Endodermal cell (in vitro differentiated cells): ENCODE results near the gene PDE10A. TPM values are rescaled to one million over a fixed set of nuclear protein-coding genes. Genes with fewer than 3 reads are reported as not detected.

ENCODE experiments used
- DNase-seq: peaks from one replicate; pipeline ENCODE4 v3.0.0-alpha.2; 2017
- H3K27ac ChIP-seq: 2 replicates; pipeline ENCODE4 v1.5.1; 2013; ENCODE audit warnings: mild to moderate bottlenecking, low read depth, low read length, moderate library complexity
- H3K27me3 ChIP-seq: 2 replicates; pipeline ENCODE4 v1.6.1; 2013; ENCODE audit warnings: mild to moderate bottlenecking, low read length, moderate library complexity; ENCODE audit not compliant: insufficient read depth, control insufficient read depth, poor library complexity, severe bottlenecking
- H3K36me3 ChIP-seq: 2 replicates; pipeline ENCODE4 v1.7.0; 2013; ENCODE audit warnings: mild to moderate bottlenecking, low read length, moderate library complexity; ENCODE audit not compliant: control insufficient read depth, insufficient read depth
- H3K4me1 ChIP-seq: one replicate; pipeline ENCODE4 v1.7.0; 2013; ENCODE audit warnings: low read length; ENCODE audit not compliant: control insufficient read depth, insufficient read depth
- H3K4me3 ChIP-seq: 2 replicates; pipeline ENCODE4 v1.5.1; 2013; ENCODE audit warnings: mild to moderate bottlenecking, low read length, moderate library complexity
- H3K9ac ChIP-seq: 2 replicates; pipeline ENCODE4 v1.6.1; 2013; ENCODE audit warnings: mild to moderate bottlenecking, low read length, moderate library complexity; ENCODE audit not compliant: poor library complexity, severe bottlenecking; ENCODE audit errors: extremely low read depth
- H3K9me3 ChIP-seq: 2 replicates; pipeline ENCODE4 v1.6.1; 2013; ENCODE audit warnings: mild to moderate bottlenecking, low read length, moderate library complexity; ENCODE audit not compliant: control insufficient read depth
- H3K27ac Mint-ChIP-seq: 2 replicates; pipeline ENCODE4 v1.8.0; 2020; ENCODE audit warnings: mixed read lengths
- H3K27me3 Mint-ChIP-seq: 2 replicates; pipeline ENCODE4 v1.8.0; 2021; ENCODE audit warnings: mild to moderate bottlenecking, mixed read lengths; ENCODE audit not compliant: insufficient read depth
- H3K36me3 Mint-ChIP-seq: 2 replicates; pipeline ENCODE4 v1.8.0; 2020; ENCODE audit warnings: low read depth, mixed read lengths
- H3K4me1 Mint-ChIP-seq: 2 replicates; pipeline ENCODE4 v1.8.0; 2020; ENCODE audit warnings: mixed read lengths
- H3K4me3 Mint-ChIP-seq: 2 replicates; pipeline ENCODE4 v1.8.0; 2020; ENCODE audit warnings: mild to moderate bottlenecking, moderate library complexity, mixed read lengths
- H3K9me3 Mint-ChIP-seq: 2 replicates; pipeline ENCODE4 v1.8.0; 2020; ENCODE audit warnings: mild to moderate bottlenecking, mixed read lengths
- WGBS, 2 experiments: methylation state at CpG; one replicate each; pipeline versions ENCODE4 v1.1.5 to v1.1.7; 2013; ENCODE audit warnings: missing lambda C conversion rate in 2 of 2, mixed read lengths in 1 of 2; ENCODE audit not compliant: insufficient coverage in 1 of 2, insufficient read length in 1 of 2; 5-methylcytosine and 5-hydroxymethylcytosine counted together
- total RNA-seq, 2 donors: library from RNA; stranded (reverse); fragmentation: NEBNext Ultra II Directional in 1 of 2; extraction: Animal tissue kit (Norgen Biotek cat#: 25700) in 1 of 2; gene quantifications; 2 replicates in 1 of 2; 3 replicates in 1 of 2; pipeline ENCODE4 v1.2.1, GENCODE V29; 2021
- TF ChIP-seq, protein P1 (sequence below): fragments of 200-600 bp; sonication (generic); conservative IDR thresholded peaks from 2 replicates; pipeline ENCODE4 v1.5.0; 2021; ENCODE audit warnings: antibody characterized with exemption, mild to moderate bottlenecking

PDE10A gene
- total RNA-seq, 2 donors from 2014 or later, result 22.8 to 27.8 TPM

DNA sequence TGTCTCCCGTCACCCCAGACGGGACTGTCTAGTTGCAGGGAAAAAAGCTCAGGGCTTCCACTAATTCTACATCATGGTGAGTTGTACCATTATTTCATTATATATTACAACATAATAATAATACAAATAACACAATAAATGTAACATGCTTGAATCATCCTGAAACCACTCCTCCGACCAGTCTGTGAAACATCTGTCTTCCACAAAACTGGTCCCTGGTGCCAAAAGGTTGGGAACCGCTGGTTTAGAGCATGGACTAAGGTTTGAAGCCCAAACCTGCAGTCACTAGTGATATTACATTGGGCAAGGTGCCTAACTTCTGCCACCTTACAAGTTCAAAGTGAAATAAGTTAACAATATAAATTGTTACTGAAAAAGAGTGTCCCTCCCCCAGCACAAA lies 175.7 kb downstream of the PDE10A start:
- H3K27me3 ChIP-seq, result no peaks in the 10 kb centered on the region
- H3K27ac Mint-ChIP-seq, result no peak overlapping the region
- H3K4me1 ChIP-seq, result peaks cover 5% of the 10 kb centered on the region
- H3K27me3 Mint-ChIP-seq, result no peaks in the 10 kb centered on the region
- H3K9ac ChIP-seq, result no peak overlapping the region
- WGBS, 2 experiments, result 97 to 100% methylated on average over 2 to 4 of the region's 4 CpGs
- no peak overlapping the region for H3K27ac ChIP-seq
- H3K4me3 ChIP-seq, result peak overlapping the region; percentile 77
- DNase-seq, result no peak
- peaks cover 29% of the 10 kb centered on the region for H3K9me3 ChIP-seq
- peaks cover 33% of the 10 kb centered on the region for H3K9me3 Mint-ChIP-seq
- TF ChIP-seq, protein P1, sequence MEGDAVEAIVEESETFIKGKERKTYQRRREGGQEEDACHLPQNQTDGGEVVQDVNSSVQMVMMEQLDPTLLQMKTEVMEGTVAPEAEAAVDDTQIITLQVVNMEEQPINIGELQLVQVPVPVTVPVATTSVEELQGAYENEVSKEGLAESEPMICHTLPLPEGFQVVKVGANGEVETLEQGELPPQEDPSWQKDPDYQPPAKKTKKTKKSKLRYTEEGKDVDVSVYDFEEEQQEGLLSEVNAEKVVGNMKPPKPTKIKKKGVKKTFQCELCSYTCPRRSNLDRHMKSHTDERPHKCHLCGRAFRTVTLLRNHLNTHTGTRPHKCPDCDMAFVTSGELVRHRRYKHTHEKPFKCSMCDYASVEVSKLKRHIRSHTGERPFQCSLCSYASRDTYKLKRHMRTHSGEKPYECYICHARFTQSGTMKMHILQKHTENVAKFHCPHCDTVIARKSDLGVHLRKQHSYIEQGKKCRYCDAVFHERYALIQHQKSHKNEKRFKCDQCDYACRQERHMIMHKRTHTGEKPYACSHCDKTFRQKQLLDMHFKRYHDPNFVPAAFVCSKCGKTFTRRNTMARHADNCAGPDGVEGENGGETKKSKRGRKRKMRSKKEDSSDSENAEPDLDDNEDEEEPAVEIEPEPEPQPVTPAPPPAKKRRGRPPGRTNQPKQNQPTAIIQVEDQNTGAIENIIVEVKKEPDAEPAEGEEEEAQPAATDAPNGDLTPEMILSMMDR, result no peak
- H3K4me3 Mint-ChIP-seq, result no peak overlapping the region
- peaks cover 45% of the 10 kb centered on the region for H3K4me1 Mint-ChIP-seq
- peaks cover 31% of the 10 kb centered on the region for H3K36me3 ChIP-seq
- peaks cover 24% of the 10 kb centered on the region for H3K36me3 Mint-ChIP-seq

GRCh38 chr6:165486183-165487137 lies 176.6 kb downstream of the PDE10A start:
- H3K27me3 Mint-ChIP-seq, result no peaks in the 10 kb centered on the region
- peaks cover 24% of the 10 kb centered on the region for H3K9me3 Mint-ChIP-seq
- TF ChIP-seq, protein P1, result no peak
- Histone ChIP-seq H3K36me3 (peaks cover 33% of the 10 kb centered on the region), H3K9me3 (peaks cover 21% of the 10 kb centered on the region), H3K27me3 (no peaks in the 10 kb centered on the region), H3K9ac (no peak overlapping the region), H3K27ac (peak overlapping the region; percentile 65), H3K4me1 (peaks cover 5% of the 10 kb centered on the region), H3K4me3 (no peak overlapping the region)
- no peak overlapping the region for H3K4me3 Mint-ChIP-seq
- H3K27ac Mint-ChIP-seq, result no peak overlapping the region
- no peak for DNase-seq
- peaks cover 44% of the 10 kb centered on the region for H3K4me1 Mint-ChIP-seq
- WGBS, 2 experiments, result 88 to 91% methylated on average over 15 to 22 of the region's 22 CpGs
- peaks cover 17% of the 10 kb centered on the region for H3K36me3 Mint-ChIP-seq

DNA sequence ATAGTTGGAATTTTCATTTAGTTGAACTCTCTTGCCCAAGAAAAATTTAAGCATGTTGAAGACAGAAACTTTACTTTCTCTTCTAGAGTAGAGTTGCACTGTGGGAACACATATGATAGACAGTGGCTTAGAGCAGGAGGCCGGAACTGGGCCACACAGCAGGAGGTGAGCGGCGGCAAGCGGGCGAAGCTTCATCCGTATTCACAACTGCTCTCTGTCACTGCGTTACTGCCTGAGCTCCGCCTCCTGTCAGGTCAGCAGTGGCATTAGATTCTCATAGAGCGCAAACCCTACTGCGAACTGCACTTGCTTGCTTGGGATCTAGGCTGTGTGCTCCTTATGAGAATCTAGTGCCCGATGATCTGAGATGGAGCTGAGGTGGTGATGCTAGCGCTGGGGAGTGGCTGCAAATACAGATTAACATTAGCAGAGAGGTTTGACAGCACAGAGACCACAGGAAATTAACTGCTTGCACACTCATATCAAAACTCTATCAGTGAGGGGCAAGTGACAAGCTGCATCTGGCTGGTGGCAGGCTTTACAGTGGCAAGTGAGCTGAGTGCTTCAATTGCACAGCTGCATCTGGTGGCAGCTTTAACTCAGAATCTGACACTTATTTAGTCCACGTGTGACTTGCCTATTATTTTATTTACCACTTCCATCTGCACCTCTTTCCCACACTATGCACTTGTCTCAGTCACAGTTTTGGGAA lies 178.7 kb downstream of the PDE10A start:
- peak; percentile 59 for DNase-seq
- H3K4me3 Mint-ChIP-seq, result no peak overlapping the region
- WGBS, 2 experiments, result 74 to 89% methylated on average over 9 to 13 of the region's 13 CpGs

More for the DNA sequence above, 178.7 kb downstream of the PDE10A start:
- Histone ChIP-seq H3K4me3 (no peak overlapping the region), H3K4me1 (peaks cover 5% of the 10 kb centered on the region), H3K27me3 (no peaks in the 10 kb centered on the region), H3K9ac (no peak overlapping the region), H3K36me3 (peaks cover 36% of the 10 kb centered on the region), H3K9me3 (peaks cover 11% of the 10 kb centered on the region), H3K27ac (no peak overlapping the region)
- TF ChIP-seq, protein P1, result no peak
- Mint-ChIP-seq H3K27me3 (no peaks in the 10 kb centered on the region), H3K9me3 (peaks cover 7% of the 10 kb centered on the region), H3K27ac (no peak overlapping the region), H3K36me3 (peaks cover 10% of the 10 kb centered on the region), H3K4me1 (peaks cover 26% of the 10 kb centered on the region)
